HG02973 (cell line): ENCODE results near the gene FNIP2.

ENCODE experiments used
- ATAC-seq: cut with Tn5 transposase; IDR thresholded peaks from one replicate; pipeline ENCODE4 v1.9.1; 2021; ENCODE audit warnings: moderate library complexity; ENCODE audit not compliant: unreplicated experiment

Gene FNIP2

DNA sequence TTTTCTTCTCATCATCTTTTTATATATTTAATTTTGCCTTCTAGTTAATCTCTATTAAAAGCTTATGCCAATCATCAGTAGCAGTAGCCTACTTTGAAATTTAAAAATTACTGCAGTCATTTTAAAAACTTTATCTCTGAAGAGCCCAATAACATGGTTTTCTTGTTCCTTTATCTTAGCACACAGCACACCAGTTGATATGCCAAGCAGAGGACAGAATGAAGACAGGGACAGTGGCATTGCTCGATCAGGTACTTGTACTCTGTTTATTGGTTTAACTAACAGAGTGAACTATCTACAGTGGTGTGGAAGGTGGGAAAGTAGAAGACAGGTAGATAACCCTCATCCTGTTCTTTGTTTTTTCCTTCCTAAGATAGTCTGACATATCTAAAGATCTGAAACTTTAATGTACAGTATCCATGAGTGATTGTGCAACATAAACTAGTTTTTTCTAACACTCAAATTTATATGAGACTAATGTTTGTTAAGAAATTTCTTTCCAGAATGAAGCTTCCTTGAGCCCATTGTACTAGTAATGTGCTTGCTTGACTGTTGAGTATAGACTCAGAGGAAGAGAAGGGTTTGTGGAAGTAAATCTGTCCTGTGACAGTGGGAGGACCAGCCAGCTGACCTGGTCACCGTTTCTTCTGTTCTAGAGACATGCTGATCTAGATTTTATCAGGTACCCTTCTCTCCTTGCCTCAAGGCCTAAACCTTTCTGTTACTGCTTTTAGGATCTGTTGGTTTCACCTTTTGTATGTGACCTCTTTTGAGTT, 66.6 kb downstream of the FNIP2 start:
- no peak for ATAC-seq

- ATAC-seq = no peak
Measured at GRCh38 chr4:158836002-158836369, 67.2 kb downstream of the FNIP2 start.

DNA sequence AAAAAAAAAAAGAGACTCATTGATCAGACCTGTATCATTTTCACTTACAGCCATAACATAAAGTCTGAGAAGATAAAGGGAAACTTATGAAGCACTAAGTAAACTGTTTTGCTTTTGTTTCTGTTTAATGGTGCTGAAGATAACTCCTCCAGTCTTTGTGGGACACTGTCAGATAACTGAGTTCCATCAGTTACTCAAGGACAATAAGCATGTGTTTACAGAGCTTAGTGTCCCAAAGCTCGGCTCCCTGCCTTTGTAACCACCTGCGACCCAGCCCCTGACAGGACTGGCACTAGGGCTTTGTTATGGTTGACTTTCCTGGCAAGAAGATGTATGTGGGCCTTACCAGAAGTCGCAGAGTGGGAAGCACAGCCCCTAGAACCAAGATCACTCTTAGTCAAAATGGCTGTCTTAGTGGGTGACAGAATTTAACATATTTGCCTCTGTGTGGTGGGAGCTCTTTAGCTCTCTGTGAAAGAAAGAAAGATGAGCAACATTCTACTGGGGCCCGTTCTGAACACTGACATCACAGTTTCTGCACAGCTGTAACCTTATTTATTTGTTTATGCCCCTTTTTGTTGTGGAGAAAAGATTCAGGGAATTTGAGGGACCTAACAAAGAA, 68.1 kb downstream of the FNIP2 start:
- ATAC-seq = no peak

- ATAC-seq = no peak
Measured at GRCh38 chr4:158837527-158838141, 68.8 kb downstream of the FNIP2 start.

- ATAC-seq = no peak
Measured at GRCh38 chr4:158840131-158840530, 71.3 kb downstream of the FNIP2 start.

GRCh38 chr4:158841540-158841939, 72.7 kb downstream of the FNIP2 start:
- no peak for ATAC-seq

DNA sequence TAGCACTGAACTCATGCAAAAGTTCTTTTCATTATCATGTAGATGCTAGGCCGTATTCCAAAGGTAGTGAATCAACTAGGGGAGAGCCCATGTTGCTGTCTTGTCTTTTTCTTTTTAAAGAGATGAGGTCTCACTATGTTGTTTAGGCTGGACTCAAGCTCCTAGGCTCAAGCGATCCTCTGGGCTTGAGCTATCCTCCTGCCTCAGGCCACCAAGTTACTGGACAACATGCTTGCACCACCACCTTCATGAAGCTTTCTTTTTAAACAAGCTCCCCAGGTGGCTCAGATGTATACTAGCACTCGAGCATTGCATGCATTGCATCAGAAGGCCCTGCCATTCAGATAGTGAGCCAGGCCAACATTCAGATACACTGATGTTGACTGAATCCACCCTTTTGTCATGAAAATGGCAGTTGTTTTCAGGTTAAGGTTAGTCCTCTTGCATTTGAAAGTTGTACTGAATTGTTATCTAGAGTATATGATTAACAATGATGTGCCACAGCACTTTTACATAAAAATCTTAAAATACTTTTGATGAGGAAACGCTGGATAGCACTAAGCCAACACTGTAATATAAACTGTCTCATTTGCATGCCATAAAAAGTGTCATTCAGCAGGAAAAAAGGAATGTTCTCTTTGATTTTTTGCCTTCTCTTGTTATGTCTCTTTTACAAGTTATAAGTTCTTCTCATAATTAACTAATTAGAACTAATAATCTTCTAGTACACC, 76.7 kb downstream of the FNIP2 start:
- no peak for ATAC-seq

DNA sequence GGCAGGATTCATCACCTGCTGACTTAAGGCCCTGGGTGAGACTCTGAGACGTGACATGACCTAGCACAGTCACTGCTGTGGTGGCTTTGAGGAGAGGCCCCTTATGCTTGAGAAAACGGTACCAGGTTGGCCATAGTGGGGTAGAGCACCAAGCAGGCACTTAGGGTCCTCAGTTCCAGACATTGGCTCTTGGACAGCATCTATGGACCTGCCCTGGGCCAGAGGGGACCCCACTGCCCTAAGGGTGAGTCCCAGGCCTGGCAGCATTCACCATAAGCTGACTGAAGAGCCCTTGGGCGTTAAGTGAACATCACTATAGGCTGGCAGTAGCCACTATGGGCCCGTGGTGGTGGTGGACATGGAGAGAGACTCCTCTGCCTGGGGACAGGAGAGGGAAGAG, 78.7 kb downstream of the FNIP2 start:
- no peak for ATAC-seq

- no peak for ATAC-seq
Measured at GRCh38 chr4:158849681-158850080, 80.9 kb downstream of the FNIP2 start.

DNA sequence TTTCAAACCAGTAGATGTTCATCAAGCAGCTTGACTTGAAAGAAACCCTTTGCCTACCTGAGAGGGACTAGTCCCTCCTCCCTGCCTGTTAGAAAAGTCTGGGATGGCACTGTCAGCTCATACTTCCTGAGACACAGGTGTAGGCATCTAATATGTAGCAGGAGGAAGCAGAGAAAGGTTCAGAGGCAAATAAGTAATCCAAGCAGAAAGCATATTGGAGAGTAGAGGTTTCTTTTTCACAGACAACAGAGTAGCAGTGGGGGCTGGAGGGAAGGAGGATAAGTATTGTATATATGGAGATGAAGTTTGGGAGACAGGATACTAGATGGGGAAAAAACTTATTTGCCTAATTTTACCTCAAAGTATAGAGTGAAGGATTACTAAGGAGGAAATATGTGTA, 81.5 kb downstream of the FNIP2 start:
- ATAC-seq = no peak

DNA sequence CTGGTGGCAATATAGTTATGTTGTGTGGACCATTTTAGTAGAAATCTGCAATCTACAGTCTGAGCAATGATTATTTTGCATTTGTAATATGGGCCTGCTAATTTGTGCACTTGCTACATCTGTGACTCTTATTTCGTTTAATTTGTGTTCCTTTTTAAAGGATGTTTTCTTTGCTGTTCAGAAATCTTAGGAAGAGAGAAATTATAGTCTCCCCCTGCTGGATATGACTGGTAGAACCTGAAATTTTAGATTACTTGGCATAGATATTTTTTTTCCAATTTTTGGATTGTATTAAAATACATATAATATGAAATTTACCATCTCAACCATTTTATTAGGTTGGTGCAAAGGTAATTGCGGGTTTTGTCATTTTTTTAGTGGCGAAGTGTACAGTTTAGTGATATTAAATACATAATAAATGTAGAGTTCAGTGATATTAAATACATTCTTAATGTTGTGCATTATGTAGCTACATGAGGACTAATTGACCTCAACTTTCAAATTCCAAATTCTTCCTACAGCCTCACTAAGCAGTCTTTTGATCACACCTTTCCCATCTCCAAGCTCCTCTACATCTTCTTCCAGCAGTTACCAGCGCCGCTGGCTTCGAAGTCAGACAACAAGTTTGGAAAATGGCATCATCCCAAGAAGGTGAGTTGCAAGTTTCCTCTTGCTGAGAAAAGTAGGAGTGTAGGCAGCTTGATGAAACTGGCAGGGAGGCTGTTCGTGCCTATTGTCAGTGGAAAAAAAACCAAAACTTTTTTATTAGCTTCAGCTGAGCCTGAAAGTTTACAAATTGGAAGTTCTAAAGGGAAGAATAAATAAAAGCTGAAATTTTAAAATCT, 82.2 kb downstream of the FNIP2 start:
- no peak for ATAC-seq

DNA sequence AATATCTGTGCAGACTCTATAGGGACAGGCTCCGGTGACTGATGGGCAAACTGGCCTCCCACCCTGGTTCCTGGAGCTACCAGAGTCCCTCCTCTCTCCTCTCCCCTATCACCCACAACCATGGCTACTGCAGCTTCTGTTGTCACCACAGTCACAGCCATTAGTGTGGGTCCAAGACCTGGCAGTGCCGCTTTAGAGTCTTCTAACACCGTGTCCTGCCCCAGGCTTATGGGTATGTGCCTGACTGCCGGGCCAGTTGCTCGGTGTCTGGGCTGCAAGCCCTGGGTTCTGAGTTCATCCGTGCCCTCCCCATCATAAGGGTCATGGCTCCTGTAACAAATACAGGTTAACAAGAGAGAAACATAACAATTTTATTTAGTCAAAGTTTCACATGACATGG, 85.4 kb downstream of the FNIP2 start:
- ATAC-seq = no peak

- ATAC-seq = peak; percentile 46
Measured at GRCh38 chr4:158856852-158857251, 88.0 kb downstream of the FNIP2 start.

- ATAC-seq = no peak
Measured at GRCh38 chr4:158857951-158858350, 89.1 kb downstream of the FNIP2 start.

DNA sequence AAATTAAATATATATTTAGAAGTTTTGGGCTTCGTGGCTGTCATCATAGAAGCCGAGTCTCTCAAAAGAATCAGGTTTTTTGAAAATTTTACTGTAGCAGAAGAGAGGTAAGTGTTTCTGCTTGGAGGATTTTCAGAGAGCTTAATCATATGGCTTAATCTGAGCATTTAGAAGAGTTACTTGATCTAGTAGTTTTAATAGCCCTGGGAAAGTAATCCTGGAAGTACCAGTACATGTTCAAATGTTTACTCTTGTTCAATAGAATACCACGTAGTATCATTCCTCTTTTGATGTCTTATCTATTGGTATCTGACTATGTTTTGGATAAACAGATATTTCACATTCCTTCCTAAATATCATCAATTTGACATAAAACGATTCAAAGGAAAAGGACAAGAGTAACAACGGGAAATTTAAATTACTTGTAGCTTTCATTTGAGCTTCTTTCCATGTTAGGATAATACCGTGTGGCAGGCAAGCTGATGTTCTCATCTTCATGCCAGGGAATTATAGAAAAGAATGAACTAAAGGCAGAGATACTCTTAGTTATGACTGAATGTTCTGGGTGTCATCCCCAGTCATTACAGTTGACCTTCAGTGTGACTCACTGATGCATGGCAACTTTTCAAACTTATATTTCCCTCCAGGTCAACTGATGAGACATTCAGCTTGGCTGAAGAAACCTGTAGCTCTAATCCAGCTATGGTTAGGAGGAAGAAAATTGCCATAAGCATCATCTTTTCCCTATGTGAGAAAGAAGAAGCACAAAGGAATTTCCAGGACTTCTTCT, 89.8 kb downstream of the FNIP2 start:
- no peak for ATAC-seq

GRCh38 chr4:158859661-158860060, 90.8 kb downstream of the FNIP2 start:
- no peak for ATAC-seq

- ATAC-seq = peak; percentile 75
Measured at GRCh38 chr4:158860856-158861255, 92.0 kb downstream of the FNIP2 start.

DNA sequence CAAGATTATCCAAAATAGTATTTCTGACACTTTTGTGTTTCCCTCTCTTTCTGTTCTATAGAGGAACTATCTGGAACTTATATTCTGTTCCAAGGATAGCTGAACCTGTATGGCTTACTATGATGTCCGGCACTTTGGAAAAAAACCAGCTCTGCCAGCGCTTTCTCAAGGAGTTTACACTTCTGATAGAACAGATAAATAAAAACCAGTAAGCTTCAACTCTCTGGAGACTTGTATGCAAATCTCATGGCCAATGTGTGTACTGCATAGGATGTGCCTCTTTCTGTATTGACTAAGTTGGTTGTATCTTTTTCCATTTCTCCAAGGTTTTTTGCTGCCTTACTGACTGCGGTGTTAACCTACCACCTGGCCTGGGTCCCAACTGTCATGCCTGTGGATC, 92.5 kb downstream of the FNIP2 start:
- ATAC-seq = peak; percentile 55

DNA sequence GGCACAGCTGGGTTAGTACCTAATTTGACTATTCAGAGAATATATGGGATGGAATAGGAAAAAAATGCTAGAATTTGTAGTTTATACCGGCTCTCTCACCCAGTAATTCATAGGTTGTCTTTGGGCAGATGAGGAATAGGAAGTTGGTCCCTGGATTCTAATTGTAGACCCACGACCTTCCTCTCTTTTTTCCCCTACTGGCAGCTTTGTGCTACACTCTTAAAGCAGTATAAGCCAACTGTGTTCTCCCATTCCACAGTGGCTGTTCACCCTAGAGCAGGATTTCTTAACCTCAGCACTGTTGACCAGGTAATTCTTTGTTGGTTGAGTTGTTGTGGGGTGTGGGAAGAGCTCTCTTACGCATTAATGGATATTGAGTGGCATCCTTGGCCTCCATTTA, 92.9 kb downstream of the FNIP2 start:
- ATAC-seq = no peak

DNA sequence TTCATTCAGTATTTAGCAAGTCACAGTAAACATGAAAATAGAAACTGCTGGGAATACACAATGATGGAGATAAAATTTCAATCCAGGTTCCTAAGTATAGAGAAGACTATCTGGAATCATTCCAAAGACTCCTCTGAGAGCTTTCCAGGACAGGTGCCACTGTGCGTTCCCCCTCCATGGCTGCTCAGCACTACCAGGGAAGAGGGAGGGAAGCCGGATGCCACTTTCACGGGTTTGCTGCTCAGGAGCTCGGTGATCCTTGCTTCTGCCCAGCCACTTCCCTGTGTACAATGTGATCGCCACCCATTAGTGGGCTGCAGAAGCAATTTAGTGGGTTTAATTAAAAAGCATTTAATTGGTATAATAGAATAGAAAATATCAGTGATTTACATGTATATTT, 94.5 kb downstream of the FNIP2 start:
- ATAC-seq = no peak
